GM12878 (cell line): ENCODE measurements around the gene PLD5. TPM values are rescaled to one million over a fixed set of nuclear protein-coding genes. Genes with fewer than 3 reads are reported as not detected.

Source experiments
- ATAC-seq: fragments of 200-7000 bp; cut with Tn5 transposase; 3 replicates; pipeline ENCODE4 v1.9.1; 2020; ENCODE audit warnings: mild to moderate bottlenecking, moderate library complexity
- BruUV-seq: library from RNA; stranded (reverse); fragments of 400-500 nt; replicated peaks from 2 replicates; lab custom pipeline; 2021; lab: Mats Ljungman, UMichigan
- CTCF ChIA-PET: fragments of 300-600 bp; sonication (Branson Sonifier 250); formaldehyde crosslinking; extraction: SDS; loops from one replicate; lab custom pipeline; 2021; ENCODE audit warnings: inconsistent platforms; lab: Yijun Ruan, JAX
- POLR2A ChIA-PET: fragments of 350-600 bp; formaldehyde crosslinking; extraction: SDS; loops from one replicate; lab custom pipeline; 2021; ENCODE audit warnings: inconsistent platforms; lab: Charles Lee
- RAD21 ChIA-PET: fragments of 300-600 bp; sonication (Branson Sonifier 250); formaldehyde crosslinking; loops from one replicate; lab custom pipeline; 2023; ENCODE audit warnings: antibody characterized with exemption; ENCODE audit not compliant: unreplicated experiment; lab: Charles Lee
- SMC1A ChIA-PET: fragments of 300-600 bp; sonication (Branson Sonifier 250); formaldehyde crosslinking; loops from one replicate; lab custom pipeline; 2023; ENCODE audit not compliant: unreplicated experiment, uncharacterized antibody; lab: Charles Lee
- DNase-seq: peaks from one replicate; pipeline ENCODE4 v3.0.0-alpha.2; 2011; ENCODE audit warnings: low read depth, low spot score
- FAIRE-seq: peaks from 3 replicates; lab custom pipeline; 2011; peaks lifted over from hg19 to GRCh38; lab: Jason Lieb, UNC
- H2AFZ ChIP-seq: 2 replicates; pipeline ENCODE4 v1.6.0; 2011; ENCODE audit warnings: low read depth, low read length, control low read depth; ENCODE audit not compliant: control insufficient read depth
- H3K27ac ChIP-seq: 2 replicates; pipeline ENCODE4 v1.5.1; 2011; ENCODE audit warnings: control low read depth; ENCODE audit not compliant: control insufficient read depth, insufficient read depth
- H3K27me3 ChIP-seq, 2 experiments: replicated peaks in 1 of 2; 2 replicates each; pipeline versions ENCODE4 v1.6.0 to v1.6.1; 2011; ENCODE audit warnings: low read length in 1 of 2; ENCODE audit not compliant: control insufficient read depth in 2 of 2, insufficient read depth in 2 of 2
- H3K36me3 ChIP-seq, 2 experiments: 2 replicates each; pipeline ENCODE4 v1.5.1; 2011; ENCODE audit warnings: low read length in 1 of 2; ENCODE audit not compliant: control insufficient read depth in 2 of 2, insufficient read depth in 2 of 2
- H3K4me1 ChIP-seq: 2 replicates; pipeline ENCODE4 v1.6.1; 2011; ENCODE audit warnings: mild to moderate bottlenecking, low read length, moderate library complexity, mixed read lengths; ENCODE audit not compliant: control insufficient read depth, insufficient read depth
- H3K4me2 ChIP-seq: 2 replicates; pipeline ENCODE4 v1.6.0; 2011; ENCODE audit warnings: control low read depth; ENCODE audit not compliant: control insufficient read depth, insufficient read depth
- H3K4me3 ChIP-seq: fragments of 200-600 bp; sonication (generic); 2 replicates; pipeline ENCODE4 v1.5.1; 2016
- H3K79me2 ChIP-seq: 2 replicates; pipeline ENCODE4 v1.6.0; 2011; ENCODE audit warnings: low read length; ENCODE audit not compliant: control insufficient read depth, insufficient read depth
- H3K9ac ChIP-seq: 2 replicates; pipeline ENCODE4 v1.8.0; 2011; ENCODE audit warnings: low read length, control low read depth, mixed read lengths; ENCODE audit not compliant: control insufficient read depth, insufficient read depth
- H3K9me3 ChIP-seq: replicated peaks from 3 replicates; pipeline ENCODE4 v1.5.1; 2011; ENCODE audit warnings: mild to moderate bottlenecking, low read length; ENCODE audit not compliant: control insufficient read depth, insufficient read depth
- H4K20me1 ChIP-seq: 2 replicates; pipeline ENCODE4 v1.6.0; 2011; ENCODE audit not compliant: control insufficient read depth, insufficient read depth
- FOXK2 ChIP-seq: fragments of 450-650 bp; IDR thresholded peaks from 2 replicates; pipeline ENCODE4 v1.6.1; 2017; ENCODE audit warnings: mild to moderate bottlenecking, moderate library complexity
- JUND ChIP-seq: IDR thresholded peaks from 2 replicates; pipeline ENCODE4 v1.6.1; 2012; ENCODE audit warnings: low read depth, mild to moderate bottlenecking, low read length, improper control_type of control experiment, moderate library complexity
- KAT2A ChIP-seq: conservative IDR thresholded peaks from 2 replicates; pipeline ENCODE4 v1.6.1; 2011; ENCODE audit warnings: low read depth, low read length; ENCODE audit not compliant: control insufficient read depth
- MTA3 ChIP-seq: IDR thresholded peaks from 2 replicates; pipeline ENCODE4 v1.6.1; 2012; ENCODE audit warnings: low read length, inconsistent platforms, borderline replicate concordance
- NFIC ChIP-seq: IDR thresholded peaks from 2 replicates; pipeline ENCODE4 v1.6.1; 2012; ENCODE audit warnings: low read depth, mild to moderate bottlenecking, inconsistent platforms, low read length, moderate library complexity
- PAX5 ChIP-seq: IDR thresholded peaks from 2 replicates; pipeline ENCODE4 v1.6.1; 2011; ENCODE audit warnings: low read depth, low read length, borderline replicate concordance
- POLR2A ChIP-seq: IDR thresholded peaks from 2 replicates; pipeline ENCODE4 v1.6.1; 2011; ENCODE audit warnings: low read depth, mild to moderate bottlenecking, low read length
- RAD51 ChIP-seq: fragments of 450-650 bp; IDR thresholded peaks from 2 replicates; pipeline ENCODE4 v1.6.1; 2016; ENCODE audit warnings: moderate library complexity, mild to moderate bottlenecking, inconsistent platforms
- TCF3 ChIP-seq: IDR thresholded peaks from 2 replicates; pipeline ENCODE4 v1.6.1; 2012; ENCODE audit warnings: low read depth, mild to moderate bottlenecking, low read length, borderline replicate concordance; ENCODE audit not compliant: insufficient read depth
- WGBS: methylation state at CpG from one replicate; pipeline ENCODE4 v1.1.6; 2016; ENCODE audit warnings: low lambda C conversion rate; ENCODE audit not compliant: insufficient replicate concordance, insufficient coverage; ENCODE audit errors: missing lambda C conversion rate; 5-methylcytosine and 5-hydroxymethylcytosine counted together
- in situ Hi-C: fragments of 300-500 bp; cut with MboI; formaldehyde crosslinking; loops from 9 replicates; pipeline ENCODE4 v1.14.3; 2018; ENCODE audit warnings: mixed read lengths
- intact Hi-C: fragments of 100-400 bp; cut with micrococcal nuclease; formaldehyde crosslinking; loops from one replicate; pipeline ENCODE4 v1.14.2; 2022; ENCODE audit not compliant: unreplicated experiment
- polyA plus RNA-seq, 11 experiments: library from polyadenylated mRNA; depleted of rRNA in 4 of 11; unstranded in 6 of 11; stranded (reverse) in 5 of 11; fragments of >200 nt; fragmentation: Nextera tagmentation in 4 of 11; fragmentation: Illumina TruSeq in 1 of 11; extraction: Ambion mirVana in 4 of 11; extraction: Trizol in 1 of 11; gene quantifications; 1 replicate in 1 of 11; 2 replicates in 10 of 11; pipeline versions ENCODE4 v1.2.1 to v1.2.3, GENCODE V29; 2011 to 2016; ENCODE audit warnings: inconsistent platforms in 2 of 11, missing spikeins in 2 of 11, low read depth in 1 of 11
- total RNA-seq, 4 experiments: library from RNA; depleted of rRNA in 3 of 4; stranded (reverse); fragments of >200 nt in 3 of 4; fragmentation: Illumina TruSeq in 1 of 4; extraction: Trizol in 1 of 4; gene quantifications; 2 replicates each; pipeline versions ENCODE4 v1.2.1 to v1.2.3, GENCODE V29; 2013 to 2021
- TF ChIP-seq, protein P1 (sequence below): fragments of 450-650 bp; IDR thresholded peaks from 2 replicates; pipeline ENCODE4 v1.6.1; 2017; ENCODE audit warnings: mild to moderate bottlenecking

PLD5 gene
- total and polyA plus RNA-seq, 10 of the 15 experiments (the other 5 are each of a cell fraction or from before 2014, with no cell fraction given) = not detected

DNA sequence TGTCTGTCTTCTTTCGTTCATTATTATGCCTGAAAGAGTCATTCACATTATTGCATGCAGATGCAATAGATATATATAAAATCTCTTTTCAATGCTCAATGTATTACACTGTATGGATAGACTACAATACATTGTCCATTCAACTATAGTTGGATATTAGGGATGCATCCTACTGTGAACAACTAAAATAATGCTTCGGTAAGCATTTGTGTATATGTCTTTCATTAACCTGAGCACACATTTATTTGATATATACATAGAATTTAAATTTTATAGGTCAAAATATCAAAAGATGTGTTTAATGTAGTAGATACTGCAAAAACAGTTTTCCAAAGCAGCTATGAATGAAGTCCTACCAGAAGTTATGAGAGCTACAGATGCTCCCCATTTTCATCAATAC is 8.9 kb downstream of the PLD5 start (continued):
- no peak for TF ChIP-seq MTA3
- TF ChIP-seq PAX5 = no peak
- no peak for TF ChIP-seq TCF3
- no peak for TF ChIP-seq RAD51
- no peak for TF ChIP-seq KAT2A

DNA sequence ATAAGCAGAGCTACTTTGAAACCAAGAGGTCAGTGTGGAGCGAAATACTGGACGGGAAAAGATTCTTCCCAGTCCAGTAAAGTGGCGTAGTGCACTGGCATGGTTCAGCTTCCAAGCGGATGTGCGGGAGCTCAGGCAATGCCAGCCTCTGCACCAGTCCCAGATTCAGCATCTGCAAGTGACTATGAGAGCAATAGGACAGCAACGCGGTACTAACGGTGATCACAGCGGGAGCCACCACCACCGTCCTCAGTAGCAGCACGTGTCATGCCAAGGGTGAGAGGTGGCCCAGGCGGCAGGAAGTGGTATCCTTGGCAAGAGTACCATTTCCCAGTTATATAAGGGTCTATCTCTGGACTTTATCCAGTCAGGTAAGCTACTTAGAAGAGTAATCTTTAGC is 17.8 kb downstream of the PLD5 start:
- Histone ChIP-seq H3K4me3 (no peak overlapping the region), H3K27ac (no peak overlapping the region), H3K4me1 (no peaks in the 10 kb centered on the region), H3K27me3 (no peaks in the 10 kb centered on the region), H3K9ac (no peak overlapping the region), H3K36me3 (no peaks in the 10 kb centered on the region), H3K4me2 (no peak overlapping the region), H2AFZ (no peak overlapping the region), H4K20me1 (no peaks in the 10 kb centered on the region), H3K79me2 (no peaks in the 10 kb centered on the region), H3K9me3 (no peaks in the 10 kb centered on the region)
- no peak for DNase-seq
- no peak for TF ChIP-seq FOXK2
- no peak for TF ChIP-seq POLR2A
- TF ChIP-seq NFIC = no peak
- TF ChIP-seq JUND = no peak
- TF ChIP-seq, protein P1, sequence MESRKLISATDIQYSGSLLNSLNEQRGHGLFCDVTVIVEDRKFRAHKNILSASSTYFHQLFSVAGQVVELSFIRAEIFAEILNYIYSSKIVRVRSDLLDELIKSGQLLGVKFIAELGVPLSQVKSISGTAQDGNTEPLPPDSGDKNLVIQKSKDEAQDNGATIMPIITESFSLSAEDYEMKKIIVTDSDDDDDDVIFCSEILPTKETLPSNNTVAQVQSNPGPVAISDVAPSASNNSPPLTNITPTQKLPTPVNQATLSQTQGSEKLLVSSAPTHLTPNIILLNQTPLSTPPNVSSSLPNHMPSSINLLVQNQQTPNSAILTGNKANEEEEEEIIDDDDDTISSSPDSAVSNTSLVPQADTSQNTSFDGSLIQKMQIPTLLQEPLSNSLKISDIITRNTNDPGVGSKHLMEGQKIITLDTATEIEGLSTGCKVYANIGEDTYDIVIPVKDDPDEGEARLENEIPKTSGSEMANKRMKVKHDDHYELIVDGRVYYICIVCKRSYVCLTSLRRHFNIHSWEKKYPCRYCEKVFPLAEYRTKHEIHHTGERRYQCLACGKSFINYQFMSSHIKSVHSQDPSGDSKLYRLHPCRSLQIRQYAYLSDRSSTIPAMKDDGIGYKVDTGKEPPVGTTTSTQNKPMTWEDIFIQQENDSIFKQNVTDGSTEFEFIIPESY = no peak
- ChIA-PET RAD21 (no interaction called here), POLR2A (no interaction called here), CTCF (no interaction called here), SMC1A (no interaction called here)
- WGBS = 64% methylated on average over 12 of the region's 12 CpGs
- FAIRE-seq = no peak
- intact Hi-C loops (no loop called here), in situ Hi-C loops (no loop called here)
- ATAC-seq = no peak
- BruUV-seq = no TSS peak
